ENCODE data around the gene RPRM. TPM values are rescaled to one million over a fixed set of nuclear protein-coding genes. Genes with fewer than 3 reads are reported as not detected.
"Not testable (repeated sequence)": the region's sequence is repeated elsewhere in the genome, so short reads cannot be mapped to it uniquely, and the experiment has no call there.

RPRM gene
- not detected for polyA plus RNA-seq (ENCODE audit: low read depth in 6 of 6)

- peaks cover 14 to 24% (median 23%) of the 10 kb centered on the region in 3 donors for H3K4me1 Mint-ChIP-seq
- H3K27me3 Mint-ChIP-seq: peaks cover 58 to 76% (median 70%) of the 10 kb centered on the region in 3 donors
- H3K9me3 Mint-ChIP-seq: peaks cover 0 to 2% (median 0%) of the 10 kb centered on the region in 7 donors
- ATAC-seq (ENCODE audit: low read depth in 2 of 2): peak; percentile 73 to 76
- no peaks in the 10 kb centered on the region for H3K36me3 Mint-ChIP-seq
- peak within 1 kb of the TSS in 2 of 6 donors; percentile 48 to 91 for H3K27ac Mint-ChIP-seq
- peak within 1 kb of the TSS; percentile 55 to 87 (median 76) for H3K4me3 Mint-ChIP-seq
- DNase-seq: peak; percentile 27
Measured at GRCh38 chr2:153478289-153479261, at the start of gene RPRM. Gene RPRM (minus strand): TSS chr2:153478762. CDS start chr2:153478565, 197 bp downstream.

- ATAC-seq (ENCODE audit: low read depth in 2 of 2): no peak
- peak; percentile 7 for DNase-seq
- H3K4me3 Mint-ChIP-seq: no peak overlapping the region
- H3K36me3 Mint-ChIP-seq: no peaks in the 10 kb centered on the region
- H3K27ac Mint-ChIP-seq: no peak overlapping the region
- no peaks in the 10 kb centered on the region for H3K9me3 Mint-ChIP-seq
- H3K4me1 Mint-ChIP-seq: no peaks in the 10 kb centered on the region
- peaks cover 0 to 27% (median 0%) of the 10 kb centered on the region in 3 donors for H3K27me3 Mint-ChIP-seq
Measured at GRCh38 chr2:153519257-153519875, 40.8 kb upstream of the RPRM start.

- ATAC-seq (ENCODE audit: low read depth in 2 of 2): no peak
- H3K4me1 Mint-ChIP-seq: no peaks in the 10 kb centered on the region
Measured at GRCh38 chr2:153512331-153512730, 33.8 kb upstream of the RPRM start.

GRCh38 chr2:153510996-153511395, 32.4 kb upstream of the RPRM start:
- ATAC-seq (ENCODE audit: low read depth in 2 of 2): no peak
- H3K4me1 Mint-ChIP-seq: no peaks in the 10 kb centered on the region
- H3K36me3 Mint-ChIP-seq: no peaks in the 10 kb centered on the region
- peaks cover 0 to 5% (median 4%) of the 10 kb centered on the region in 3 donors for H3K27me3 Mint-ChIP-seq
- peaks cover 3 to 19% (median 8%) of the 10 kb centered on the region in 7 donors for H3K9me3 Mint-ChIP-seq
- no peak for DNase-seq
- no peak overlapping the region for H3K27ac Mint-ChIP-seq
- no peak overlapping the region for H3K4me3 Mint-ChIP-seq

More at GRCh38 chr2:153512331-153512730, 33.8 kb upstream of the RPRM start:
- no peak overlapping the region for H3K27ac Mint-ChIP-seq
- H3K27me3 Mint-ChIP-seq: peaks cover 0 to 9% (median 5%) of the 10 kb centered on the region in 3 donors
- no peak for DNase-seq
- H3K36me3 Mint-ChIP-seq: no peaks in the 10 kb centered on the region
- no peak overlapping the region for H3K4me3 Mint-ChIP-seq
- H3K9me3 Mint-ChIP-seq: peaks cover 0 to 7% (median 3%) of the 10 kb centered on the region in 7 donors

GRCh38 chr2:153509133-153509532, 30.6 kb upstream of the RPRM start:
- H3K27me3 Mint-ChIP-seq: peaks cover 0 to 5% (median 4%) of the 10 kb centered on the region in 3 donors
- no peaks in the 10 kb centered on the region for H3K36me3 Mint-ChIP-seq
- H3K4me1 Mint-ChIP-seq: no peaks in the 10 kb centered on the region
- DNase-seq (no peak), ATAC-seq (ENCODE audit: low read depth in 2 of 2) (no peak)
- H3K27ac Mint-ChIP-seq: no peak overlapping the region
- H3K9me3 Mint-ChIP-seq: peaks cover 3 to 22% (median 8%) of the 10 kb centered on the region in 7 donors
- no peak overlapping the region for H3K4me3 Mint-ChIP-seq

- not testable (repeated sequence) for ATAC-seq (ENCODE audit: low read depth in 2 of 2); H3K36me3 Mint-ChIP-seq; H3K4me3 Mint-ChIP-seq; H3K4me1 Mint-ChIP-seq; H3K27me3 Mint-ChIP-seq; H3K27ac Mint-ChIP-seq; DNase-seq
- peaks cover 0 to 22% (median 8%) of the 10 kb centered on the region in 7 donors for H3K9me3 Mint-ChIP-seq
Measured at GRCh38 chr2:153506499-153506898, 27.9 kb upstream of the RPRM start.

- Mint-ChIP-seq H3K9me3 (peaks cover 0 to 3% (median 0%) of the 10 kb centered on the region in 7 donors), H3K27ac (no peak overlapping the region), H3K4me3 (no peak overlapping the region), H3K27me3 (no peaks in the 10 kb centered on the region), H3K36me3 (no peaks in the 10 kb centered on the region), H3K4me1 (no peaks in the 10 kb centered on the region)
- DNase-seq (no peak), ATAC-seq (ENCODE audit: low read depth in 2 of 2) (no peak)
Measured at GRCh38 chr2:153499439-153499838, 20.9 kb upstream of the RPRM start.

GRCh38 chr2:153497938-153498629, 19.5 kb upstream of the RPRM start:
- Mint-ChIP-seq H3K27ac (no peak overlapping the region), H3K36me3 (no peaks in the 10 kb centered on the region), H3K4me1 (no peaks in the 10 kb centered on the region), H3K27me3 (peaks cover 0 to 1% (median 0%) of the 10 kb centered on the region in 3 donors), H3K9me3 (peaks cover 0 to 3% (median 0%) of the 10 kb centered on the region in 7 donors), H3K4me3 (no peak overlapping the region)
- DNase-seq: no peak
- ATAC-seq (ENCODE audit: low read depth in 2 of 2): no peak

GRCh38 chr2:153495725-153496124, 17.2 kb upstream of the RPRM start:
- H3K4me1 Mint-ChIP-seq: no peaks in the 10 kb centered on the region

GRCh38 chr2:153488072-153488471, 9.5 kb upstream of the RPRM start:
- Mint-ChIP-seq H3K4me1 (no peaks in the 10 kb centered on the region), H3K27me3 (peaks cover 9 to 27% (median 23%) of the 10 kb centered on the region in 3 donors), H3K9me3 (no peaks in the 10 kb centered on the region), H3K36me3 (no peaks in the 10 kb centered on the region), H3K4me3 (no peak overlapping the region), H3K27ac (no peak overlapping the region)
- no peak for DNase-seq
- ATAC-seq (ENCODE audit: low read depth in 2 of 2): no peak

More at GRCh38 chr2:153495725-153496124, 17.2 kb upstream of the RPRM start:
- peaks cover 0 to 3% (median 0%) of the 10 kb centered on the region in 7 donors for H3K9me3 Mint-ChIP-seq
- DNase-seq: no peak
- no peak overlapping the region for H3K4me3 Mint-ChIP-seq
- H3K27ac Mint-ChIP-seq: no peak overlapping the region
- peaks cover 0 to 5% (median 0%) of the 10 kb centered on the region in 3 donors for H3K27me3 Mint-ChIP-seq
- H3K36me3 Mint-ChIP-seq: no peaks in the 10 kb centered on the region
- ATAC-seq (ENCODE audit: low read depth in 2 of 2): no peak

GRCh38 chr2:153487448-153487847, 8.9 kb upstream of the RPRM start:
- H3K27me3 Mint-ChIP-seq: peaks cover 5 to 27% (median 23%) of the 10 kb centered on the region in 3 donors
- H3K4me3 Mint-ChIP-seq: no peak overlapping the region
- ATAC-seq (ENCODE audit: low read depth in 2 of 2): no peak
- H3K36me3 Mint-ChIP-seq: no peaks in the 10 kb centered on the region
- no peaks in the 10 kb centered on the region for H3K4me1 Mint-ChIP-seq
- H3K27ac Mint-ChIP-seq: no peak overlapping the region
- no peaks in the 10 kb centered on the region for H3K9me3 Mint-ChIP-seq
- DNase-seq: no peak

- DNase-seq (no peak), ATAC-seq (ENCODE audit: low read depth in 2 of 2) (no peak)
- H3K9me3 Mint-ChIP-seq: peaks cover 0 to 2% (median 0%) of the 10 kb centered on the region in 7 donors
- peaks cover 54 to 70% (median 66%) of the 10 kb centered on the region in 3 donors for H3K27me3 Mint-ChIP-seq
- H3K36me3 Mint-ChIP-seq: no peaks in the 10 kb centered on the region
- H3K4me1 Mint-ChIP-seq: peaks cover 14 to 24% (median 23%) of the 10 kb centered on the region in 3 donors
- H3K27ac Mint-ChIP-seq: peak overlapping the region in 1 of 6 donors; percentile 22
- peak overlapping the region in 6 of 8 donors; percentile 40 to 78 (median 66) for H3K4me3 Mint-ChIP-seq
Measured at GRCh38 chr2:153479573-153479972, 1.0 kb upstream of the RPRM start.

Measured in naive B cell (primary cell).